Astrocyte of the spinal cord (primary cell): Measurements from ENCODE around the gene MPZL3.

Experiments
- DNase-seq: peaks from one replicate; pipeline ENCODE4 v3.0.0; 2011; ENCODE audit warnings: low read depth, low spot score
- H3K4me3 ChIP-seq: 2 replicates; pipeline ENCODE4 v1.5.1; 2011; ENCODE audit warnings: low read depth, mild to moderate bottlenecking, low read length, moderate library complexity
- in situ Hi-C: cut with HindIII; loops from 2 replicates; pipeline ENCODE4 v1.10.0; 2017; ENCODE audit warnings: low sequenced_read_pairs
- TF ChIP-seq, protein P1 (sequence below): IDR thresholded peaks from 2 replicates; pipeline ENCODE4 v1.5.1; 2012; ENCODE audit warnings: low read depth, mild to moderate bottlenecking, low read length, inconsistent platforms

The MPZL3 gene

GRCh38 chr11:118212781-118213191, 39.4 kb downstream of the MPZL3 start:
- no peak for DNase-seq
- no peak overlapping the region for H3K4me3 ChIP-seq
- in situ Hi-C loops, result no loop called here
- TF ChIP-seq, protein P1, sequence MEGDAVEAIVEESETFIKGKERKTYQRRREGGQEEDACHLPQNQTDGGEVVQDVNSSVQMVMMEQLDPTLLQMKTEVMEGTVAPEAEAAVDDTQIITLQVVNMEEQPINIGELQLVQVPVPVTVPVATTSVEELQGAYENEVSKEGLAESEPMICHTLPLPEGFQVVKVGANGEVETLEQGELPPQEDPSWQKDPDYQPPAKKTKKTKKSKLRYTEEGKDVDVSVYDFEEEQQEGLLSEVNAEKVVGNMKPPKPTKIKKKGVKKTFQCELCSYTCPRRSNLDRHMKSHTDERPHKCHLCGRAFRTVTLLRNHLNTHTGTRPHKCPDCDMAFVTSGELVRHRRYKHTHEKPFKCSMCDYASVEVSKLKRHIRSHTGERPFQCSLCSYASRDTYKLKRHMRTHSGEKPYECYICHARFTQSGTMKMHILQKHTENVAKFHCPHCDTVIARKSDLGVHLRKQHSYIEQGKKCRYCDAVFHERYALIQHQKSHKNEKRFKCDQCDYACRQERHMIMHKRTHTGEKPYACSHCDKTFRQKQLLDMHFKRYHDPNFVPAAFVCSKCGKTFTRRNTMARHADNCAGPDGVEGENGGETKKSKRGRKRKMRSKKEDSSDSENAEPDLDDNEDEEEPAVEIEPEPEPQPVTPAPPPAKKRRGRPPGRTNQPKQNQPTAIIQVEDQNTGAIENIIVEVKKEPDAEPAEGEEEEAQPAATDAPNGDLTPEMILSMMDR, result no peak

GRCh38 chr11:118212131-118212725, 39.9 kb downstream of the MPZL3 start:
- no peak overlapping the region for H3K4me3 ChIP-seq
- in situ Hi-C loops, result no loop called here
- no peak for DNase-seq
- TF ChIP-seq, protein P1, result no peak

DNA sequence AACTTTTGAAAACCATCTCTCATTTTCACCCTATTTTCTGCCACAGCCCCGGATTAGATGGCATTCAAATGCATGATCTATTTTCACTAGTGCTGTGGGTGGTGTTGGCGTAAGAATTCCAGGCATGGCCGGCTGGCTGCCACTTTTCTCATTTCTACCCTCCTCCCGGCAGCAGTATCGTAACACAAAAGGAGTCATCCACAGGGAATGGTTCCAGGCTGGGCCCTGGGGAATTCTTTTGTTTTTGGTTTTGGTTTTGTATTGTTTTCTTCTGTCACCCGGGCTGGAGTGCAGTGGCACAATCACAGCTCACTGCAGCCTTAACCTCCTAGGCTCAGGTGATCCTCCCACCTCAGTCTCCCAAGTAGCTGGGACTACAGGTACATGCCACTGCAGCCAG, 41.2 kb downstream of the MPZL3 start:
- in situ Hi-C loops, result no loop called here
- H3K4me3 ChIP-seq, result no peak overlapping the region
- TF ChIP-seq, protein P1, result no peak
- DNase-seq, result no peak

- H3K4me3 ChIP-seq, result no peak overlapping the region
- in situ Hi-C loops, result no loop called here
- TF ChIP-seq, protein P1, result no peak
- no peak for DNase-seq
These were observed 41.8 kb downstream of the MPZL3 start for GRCh38 chr11:118210323-118210722.

GRCh38 chr11:118209033-118209432, 43.1 kb downstream of the MPZL3 start:
- no peak for DNase-seq
- TF ChIP-seq, protein P1, result no peak
- in situ Hi-C loops, result no loop called here
- no peak overlapping the region for H3K4me3 ChIP-seq

GRCh38 chr11:118207079-118207478, 45.1 kb downstream of the MPZL3 start:
- TF ChIP-seq, protein P1, result no peak
- H3K4me3 ChIP-seq, result no peak overlapping the region
- in situ Hi-C loops, result no loop called here
- DNase-seq, result no peak
